Neutrophil (primary cell): ENCODE data around the gene TP53BP1.

Experiments
- H3K27ac ChIP-seq: fragments of 200-600 bp; sonication (generic); 2 replicates; pipeline ENCODE4 v1.5.1; 2016; ENCODE audit warnings: mild to moderate bottlenecking, moderate library complexity
- H3K27me3 ChIP-seq: fragments of 200-600 bp; sonication (generic); 2 replicates; pipeline ENCODE4 v1.6.0; 2016; ENCODE audit warnings: mild to moderate bottlenecking
- H3K36me3 ChIP-seq: fragments of 200-600 bp; sonication (generic); 2 replicates; pipeline ENCODE4 v1.5.1; 2017
- H3K4me1 ChIP-seq, 2 experiments: fragments of 200-600 bp in 1 of 2; sonication (generic) in 1 of 2; 1 replicate in 1 of 2; 2 replicates in 1 of 2; pipeline versions ENCODE4 v1.5.1 to v1.6.1; 2013 to 2016; ENCODE audit warnings: low read depth in 1 of 2, low read length in 1 of 2, mild to moderate bottlenecking in 1 of 2, moderate library complexity in 1 of 2; ENCODE audit not compliant: control insufficient read depth in 1 of 2, insufficient read depth in 1 of 2
- H3K4me3 ChIP-seq, 2 experiments: fragments of 200-600 bp in 1 of 2; sonication (generic) in 1 of 2; 1 replicate in 1 of 2; 2 replicates in 1 of 2; pipeline ENCODE4 v1.5.1; 2013 to 2016; ENCODE audit warnings: low read depth in 1 of 2, low read length in 1 of 2, mild to moderate bottlenecking in 1 of 2, moderate library complexity in 1 of 2
- H3K9me3 ChIP-seq: fragments of 200-600 bp; sonication (generic); 2 replicates; pipeline ENCODE4 v1.5.1; 2016
- TF ChIP-seq, protein P1 (sequence below): fragments of 200-600 bp; sonication (generic); IDR thresholded peaks from 2 replicates; pipeline ENCODE4 v1.5.1; 2016; ENCODE audit warnings: antibody characterized with exemption

The TP53BP1 gene

GRCh38 chr15:43508421-43508820, 15.5 kb upstream of the TP53BP1 start:
- Histone ChIP-seq H3K4me3 (no peak overlapping the region), H3K27me3 (peaks cover 17% of the 10 kb centered on the region), H3K27ac (no peak overlapping the region), H3K4me1 (peaks cover 15% of the 10 kb centered on the region in 2 experiments), H3K36me3 (no peaks in the 10 kb centered on the region), H3K9me3 (no peaks in the 10 kb centered on the region)
- TF ChIP-seq, protein P1, sequence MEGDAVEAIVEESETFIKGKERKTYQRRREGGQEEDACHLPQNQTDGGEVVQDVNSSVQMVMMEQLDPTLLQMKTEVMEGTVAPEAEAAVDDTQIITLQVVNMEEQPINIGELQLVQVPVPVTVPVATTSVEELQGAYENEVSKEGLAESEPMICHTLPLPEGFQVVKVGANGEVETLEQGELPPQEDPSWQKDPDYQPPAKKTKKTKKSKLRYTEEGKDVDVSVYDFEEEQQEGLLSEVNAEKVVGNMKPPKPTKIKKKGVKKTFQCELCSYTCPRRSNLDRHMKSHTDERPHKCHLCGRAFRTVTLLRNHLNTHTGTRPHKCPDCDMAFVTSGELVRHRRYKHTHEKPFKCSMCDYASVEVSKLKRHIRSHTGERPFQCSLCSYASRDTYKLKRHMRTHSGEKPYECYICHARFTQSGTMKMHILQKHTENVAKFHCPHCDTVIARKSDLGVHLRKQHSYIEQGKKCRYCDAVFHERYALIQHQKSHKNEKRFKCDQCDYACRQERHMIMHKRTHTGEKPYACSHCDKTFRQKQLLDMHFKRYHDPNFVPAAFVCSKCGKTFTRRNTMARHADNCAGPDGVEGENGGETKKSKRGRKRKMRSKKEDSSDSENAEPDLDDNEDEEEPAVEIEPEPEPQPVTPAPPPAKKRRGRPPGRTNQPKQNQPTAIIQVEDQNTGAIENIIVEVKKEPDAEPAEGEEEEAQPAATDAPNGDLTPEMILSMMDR, result no peak

GRCh38 chr15:43505738-43506137, 12.8 kb upstream of the TP53BP1 start:
- no peak overlapping the region for H3K27ac ChIP-seq
- TF ChIP-seq, protein P1, result no peak

DNA sequence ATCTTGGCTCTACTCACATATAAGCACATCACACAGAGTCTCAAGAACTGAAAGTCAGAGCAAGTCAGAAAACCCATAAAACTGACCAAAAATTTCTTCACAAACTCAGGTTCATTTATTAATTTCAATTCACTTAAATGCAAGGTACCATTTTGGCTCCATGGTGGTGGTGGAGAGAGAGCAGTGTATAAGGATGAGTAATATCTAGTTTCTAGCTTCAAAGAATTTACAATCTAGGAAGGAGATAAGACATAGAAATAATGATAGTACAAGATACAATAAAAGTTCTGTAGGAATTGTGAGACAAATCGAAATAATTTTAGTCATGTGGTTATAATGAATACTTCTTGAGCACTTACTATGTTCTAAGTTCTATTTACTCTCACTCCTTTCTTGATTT, 6.7 kb upstream of the TP53BP1 start:
- TF ChIP-seq, protein P1, result no peak
- Histone ChIP-seq H3K9me3 (no peaks in the 10 kb centered on the region), H3K4me1 (no peaks in the 10 kb centered on the region)

More at GRCh38 chr15:43505738-43506137, 12.8 kb upstream of the TP53BP1 start:
- no peaks in the 10 kb centered on the region for H3K36me3 ChIP-seq
- no peak overlapping the region for H3K4me3 ChIP-seq
- no peaks in the 10 kb centered on the region for H3K27me3 ChIP-seq
- H3K9me3 ChIP-seq, result no peaks in the 10 kb centered on the region
- H3K4me1 ChIP-seq, result peaks cover 5% of the 10 kb centered on the region in 2 experiments

DNA sequence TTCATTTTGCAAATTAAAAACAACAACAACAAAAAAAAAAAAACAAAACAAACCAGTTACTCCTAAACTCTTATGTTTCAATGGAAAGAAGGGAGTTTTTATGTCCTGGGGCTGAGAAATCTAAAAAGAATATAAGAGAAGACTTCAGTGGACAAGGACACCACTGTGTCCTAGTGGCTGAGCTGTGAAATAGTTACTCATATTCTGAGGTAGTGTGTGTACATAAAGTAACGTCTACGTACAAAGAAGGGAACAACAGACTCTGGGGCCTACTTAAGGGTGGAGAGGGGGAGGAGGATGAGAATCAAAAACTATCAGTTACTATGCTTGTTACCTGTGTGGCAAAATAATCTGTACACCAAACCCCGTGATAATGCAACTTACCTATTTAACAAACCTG, 6.0 kb upstream of the TP53BP1 start:
- no peak overlapping the region for H3K4me3 ChIP-seq
- no peaks in the 10 kb centered on the region for H3K9me3 ChIP-seq
- no peaks in the 10 kb centered on the region for H3K4me1 ChIP-seq
- H3K27me3 ChIP-seq, result no peaks in the 10 kb centered on the region
- TF ChIP-seq, protein P1, result no peak
- no peaks in the 10 kb centered on the region for H3K36me3 ChIP-seq
- H3K27ac ChIP-seq, result no peak overlapping the region

More for the DNA sequence above, 6.7 kb upstream of the TP53BP1 start:
- Histone ChIP-seq H3K36me3 (no peaks in the 10 kb centered on the region), H3K27ac (no peak overlapping the region), H3K4me3 (no peak overlapping the region), H3K27me3 (no peaks in the 10 kb centered on the region)

- Histone ChIP-seq H3K4me1 (peaks cover 10 to 11% of the 10 kb centered on the region in 2 experiments), H3K4me3 (peak overlapping the region; percentile 80 to 95), H3K27me3 (no peaks in the 10 kb centered on the region), H3K27ac (peak overlapping the region; percentile 75), H3K9me3 (no peaks in the 10 kb centered on the region), H3K36me3 (no peaks in the 10 kb centered on the region)
- TF ChIP-seq, protein P1, result no peak
These were observed 932 bp upstream of the TP53BP1 start for GRCh38 chr15:43493703-43494472.
